Stomach (tissue), 4 donors: ENCODE measurements around the gene PARL.

ENCODE experiments used
- POLR2A ChIP-seq, 4 donors: fragments of 450-650 bp; IDR thresholded peaks; one replicate each; pipeline ENCODE4 v1.6.1; 2016; ENCODE audit warnings: antibody characterized with exemption in 4 of 4, control low read depth in 2 of 4, mild to moderate bottlenecking in 1 of 4, moderate library complexity in 1 of 4
- TF ChIP-seq, protein P1 (sequence below), 7 experiments: fragments of 450-650 bp in 4 of 7; fragments of 200-600 bp in 3 of 7; sonication (generic) in 3 of 7; IDR thresholded peaks; one replicate each; pipeline ENCODE4 v1.5.1; 2016 to 2019; ENCODE audit warnings: antibody characterized with exemption in 7 of 7, control low read depth in 2 of 7, mild to moderate bottlenecking in 1 of 7

DNA sequence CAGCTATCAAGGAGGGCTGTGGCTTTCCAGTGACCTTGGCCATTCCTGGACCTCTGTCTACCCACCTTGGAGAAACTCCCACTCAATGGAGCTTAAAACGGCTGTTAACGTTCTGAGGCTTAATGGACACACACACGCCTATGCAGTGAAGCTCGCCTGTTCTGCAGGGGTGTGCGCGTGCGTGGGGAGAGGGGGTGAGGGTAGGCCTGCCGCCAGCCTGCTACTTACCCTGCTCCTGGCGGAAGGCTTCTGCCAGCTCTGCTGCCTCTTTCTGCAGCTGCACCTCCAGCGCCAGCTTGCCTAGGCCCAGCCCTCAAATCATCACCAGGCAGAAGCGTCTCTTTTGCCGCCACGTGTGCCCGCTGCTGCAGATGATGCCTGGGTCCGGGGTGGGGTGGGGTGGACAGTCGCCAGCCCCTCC is 23.2 kb upstream of the PARL start:
- no peak for TF ChIP-seq POLR2A (IDR thresholded peaks at IDR 0.05)
- TF ChIP-seq, protein P1, sequence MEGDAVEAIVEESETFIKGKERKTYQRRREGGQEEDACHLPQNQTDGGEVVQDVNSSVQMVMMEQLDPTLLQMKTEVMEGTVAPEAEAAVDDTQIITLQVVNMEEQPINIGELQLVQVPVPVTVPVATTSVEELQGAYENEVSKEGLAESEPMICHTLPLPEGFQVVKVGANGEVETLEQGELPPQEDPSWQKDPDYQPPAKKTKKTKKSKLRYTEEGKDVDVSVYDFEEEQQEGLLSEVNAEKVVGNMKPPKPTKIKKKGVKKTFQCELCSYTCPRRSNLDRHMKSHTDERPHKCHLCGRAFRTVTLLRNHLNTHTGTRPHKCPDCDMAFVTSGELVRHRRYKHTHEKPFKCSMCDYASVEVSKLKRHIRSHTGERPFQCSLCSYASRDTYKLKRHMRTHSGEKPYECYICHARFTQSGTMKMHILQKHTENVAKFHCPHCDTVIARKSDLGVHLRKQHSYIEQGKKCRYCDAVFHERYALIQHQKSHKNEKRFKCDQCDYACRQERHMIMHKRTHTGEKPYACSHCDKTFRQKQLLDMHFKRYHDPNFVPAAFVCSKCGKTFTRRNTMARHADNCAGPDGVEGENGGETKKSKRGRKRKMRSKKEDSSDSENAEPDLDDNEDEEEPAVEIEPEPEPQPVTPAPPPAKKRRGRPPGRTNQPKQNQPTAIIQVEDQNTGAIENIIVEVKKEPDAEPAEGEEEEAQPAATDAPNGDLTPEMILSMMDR (IDR thresholded peaks at IDR 0.05): no peak
